ENCODE results near the gene MLX. TPM values are rescaled to one million over a fixed set of nuclear protein-coding genes. Genes with fewer than 3 reads are reported as not detected.

MLX gene
- total RNA-seq, 2 donors from 2014 or later: 31.5 to 41.2 TPM

DNA sequence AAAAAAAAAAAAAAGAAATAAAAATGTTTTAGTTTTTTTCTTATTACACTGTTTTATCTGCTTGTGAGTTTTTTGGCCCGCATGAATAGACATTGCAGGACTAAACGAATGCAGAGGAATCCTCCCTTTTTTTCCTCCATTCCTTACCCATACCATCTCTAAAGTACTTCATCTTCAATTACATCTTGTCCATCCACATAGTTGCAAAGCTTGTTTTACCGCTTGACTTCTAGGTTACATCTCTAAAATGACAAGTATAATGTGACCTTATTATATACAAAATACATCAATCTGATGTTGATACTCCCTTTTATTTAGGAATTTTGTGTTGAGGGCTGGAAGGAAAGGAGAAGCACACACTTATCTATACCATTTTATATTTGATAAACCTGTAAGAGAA, 29.5 kb downstream of the MLX start:
- Histone ChIP-seq H3K27ac (no peak overlapping the region), H3K27me3 (replicated peaks; ENCODE audit: insufficient read depth) (no peaks in the 10 kb centered on the region), H3K9me3 (no peaks in the 10 kb centered on the region), H3K36me3 (peaks cover 15% of the 10 kb centered on the region), H3K4me3 (no peak overlapping the region), H3K4me1 (ENCODE audit: control insufficient read depth in 1 of 2, low read depth in 2 of 2) (peaks cover 0 to 8% of the 10 kb centered on the region in 2 donors)
- DNase-seq (ENCODE audit: low spot score): no peak
- TF ChIP-seq, protein P1, sequence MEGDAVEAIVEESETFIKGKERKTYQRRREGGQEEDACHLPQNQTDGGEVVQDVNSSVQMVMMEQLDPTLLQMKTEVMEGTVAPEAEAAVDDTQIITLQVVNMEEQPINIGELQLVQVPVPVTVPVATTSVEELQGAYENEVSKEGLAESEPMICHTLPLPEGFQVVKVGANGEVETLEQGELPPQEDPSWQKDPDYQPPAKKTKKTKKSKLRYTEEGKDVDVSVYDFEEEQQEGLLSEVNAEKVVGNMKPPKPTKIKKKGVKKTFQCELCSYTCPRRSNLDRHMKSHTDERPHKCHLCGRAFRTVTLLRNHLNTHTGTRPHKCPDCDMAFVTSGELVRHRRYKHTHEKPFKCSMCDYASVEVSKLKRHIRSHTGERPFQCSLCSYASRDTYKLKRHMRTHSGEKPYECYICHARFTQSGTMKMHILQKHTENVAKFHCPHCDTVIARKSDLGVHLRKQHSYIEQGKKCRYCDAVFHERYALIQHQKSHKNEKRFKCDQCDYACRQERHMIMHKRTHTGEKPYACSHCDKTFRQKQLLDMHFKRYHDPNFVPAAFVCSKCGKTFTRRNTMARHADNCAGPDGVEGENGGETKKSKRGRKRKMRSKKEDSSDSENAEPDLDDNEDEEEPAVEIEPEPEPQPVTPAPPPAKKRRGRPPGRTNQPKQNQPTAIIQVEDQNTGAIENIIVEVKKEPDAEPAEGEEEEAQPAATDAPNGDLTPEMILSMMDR (IDR thresholded peaks at IDR 0.05): no peak
- ATAC-seq (ENCODE audit: insufficient number of reproducible peaks, low FRiP score, low read depth): no peak

DNA sequence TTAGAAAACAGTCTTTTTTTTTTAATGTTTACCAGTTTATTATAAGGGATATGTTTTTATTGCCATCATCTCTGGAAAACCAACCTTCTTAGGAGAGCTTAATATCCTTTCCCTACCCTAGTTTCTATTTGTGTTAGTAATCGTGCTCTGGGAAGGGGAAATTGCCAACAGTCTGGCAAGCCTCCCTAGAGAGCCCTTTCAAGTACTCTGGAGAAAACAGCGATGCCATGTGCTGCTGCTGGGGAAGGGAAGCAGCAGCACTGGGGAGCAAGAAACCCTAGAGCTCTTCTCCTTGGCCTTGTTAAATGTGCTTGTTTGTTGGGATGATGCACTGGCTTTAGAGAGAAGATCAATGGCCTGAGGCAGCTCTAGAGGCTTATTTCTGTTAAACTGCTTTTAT, 32.0 kb downstream of the MLX start:
- TF ChIP-seq, protein P1 (IDR thresholded peaks at IDR 0.05): no peak
- H3K27ac ChIP-seq: no peak overlapping the region
- DNase-seq (ENCODE audit: low spot score) (no peak), ATAC-seq (ENCODE audit: insufficient number of reproducible peaks, low FRiP score, low read depth) (no peak)
- no peaks in the 10 kb centered on the region for H3K27me3 ChIP-seq (replicated peaks; ENCODE audit: insufficient read depth)
- H3K4me1 ChIP-seq (ENCODE audit: control insufficient read depth in 1 of 2, low read depth in 2 of 2): peaks cover 0 to 8% of the 10 kb centered on the region in 2 donors
- H3K4me3 ChIP-seq: no peak overlapping the region
- no peaks in the 10 kb centered on the region for H3K9me3 ChIP-seq
- peaks cover 6% of the 10 kb centered on the region for H3K36me3 ChIP-seq

DNA sequence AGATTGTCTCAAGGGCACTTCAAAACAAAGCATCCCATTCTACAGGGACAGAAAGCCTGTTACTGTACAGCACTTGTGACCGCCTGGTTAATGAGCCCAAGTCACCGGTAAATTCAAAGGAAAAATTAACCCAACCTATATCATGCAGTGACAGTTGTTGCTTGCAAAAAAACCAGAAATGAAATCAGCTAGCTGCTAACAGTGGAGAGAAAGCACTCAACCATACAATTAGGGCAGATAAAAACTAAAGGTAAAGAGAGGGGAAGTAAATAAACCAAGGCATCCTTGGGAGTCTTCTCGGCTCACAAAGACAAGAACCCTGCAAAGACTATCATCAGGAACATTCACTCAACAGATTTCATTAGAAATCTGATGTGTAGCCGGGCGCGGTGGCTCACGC, 36.4 kb downstream of the MLX start:
- no peaks in the 10 kb centered on the region for H3K9me3 ChIP-seq
- TF ChIP-seq, protein P1 (IDR thresholded peaks at IDR 0.05): no peak

DNA sequence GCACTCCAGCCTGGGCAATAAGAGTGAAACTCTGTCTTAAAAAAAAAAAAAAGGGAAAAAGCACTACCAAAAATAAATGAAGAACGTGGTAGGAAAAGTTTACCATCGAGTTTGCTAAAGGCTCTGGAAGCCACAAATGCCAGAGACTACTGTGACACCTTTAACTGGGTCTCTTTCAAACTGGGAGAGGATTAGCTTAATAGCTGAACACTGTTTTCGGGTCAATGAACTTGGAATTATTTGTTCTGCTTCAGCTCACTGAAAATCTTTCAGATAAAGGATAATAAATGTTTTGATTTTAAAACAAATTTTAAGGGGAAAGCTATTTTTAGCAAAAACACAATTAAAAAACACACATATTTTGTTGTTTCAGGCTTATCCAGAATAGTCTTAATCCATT, 40.9 kb downstream of the MLX start:
- ATAC-seq (ENCODE audit: insufficient number of reproducible peaks, low FRiP score, low read depth): no peak
- Histone ChIP-seq H3K27me3 (replicated peaks; ENCODE audit: insufficient read depth) (no peaks in the 10 kb centered on the region), H3K36me3 (peaks cover 8% of the 10 kb centered on the region), H3K4me3 (peak overlapping the region; percentile 82), H3K4me1 (ENCODE audit: control insufficient read depth in 1 of 2, low read depth in 2 of 2) (peaks cover 18 to 39% of the 10 kb centered on the region in 2 donors), H3K27ac (no peak overlapping the region), H3K9me3 (no peaks in the 10 kb centered on the region)
- TF ChIP-seq, protein P1 (IDR thresholded peaks at IDR 0.05): no peak
- DNase-seq (ENCODE audit: low spot score): no peak

More for the DNA sequence above, 36.4 kb downstream of the MLX start:
- peaks cover 2% of the 10 kb centered on the region for H3K36me3 ChIP-seq
- no peak for ATAC-seq (ENCODE audit: insufficient number of reproducible peaks, low FRiP score, low read depth)
- H3K4me1 ChIP-seq (ENCODE audit: control insufficient read depth in 1 of 2, low read depth in 2 of 2): peaks cover 18 to 45% of the 10 kb centered on the region in 2 donors
- H3K27ac ChIP-seq: no peak overlapping the region
- DNase-seq (ENCODE audit: low spot score): no peak
- no peaks in the 10 kb centered on the region for H3K27me3 ChIP-seq (replicated peaks; ENCODE audit: insufficient read depth)
- H3K4me3 ChIP-seq: no peak overlapping the region

DNA sequence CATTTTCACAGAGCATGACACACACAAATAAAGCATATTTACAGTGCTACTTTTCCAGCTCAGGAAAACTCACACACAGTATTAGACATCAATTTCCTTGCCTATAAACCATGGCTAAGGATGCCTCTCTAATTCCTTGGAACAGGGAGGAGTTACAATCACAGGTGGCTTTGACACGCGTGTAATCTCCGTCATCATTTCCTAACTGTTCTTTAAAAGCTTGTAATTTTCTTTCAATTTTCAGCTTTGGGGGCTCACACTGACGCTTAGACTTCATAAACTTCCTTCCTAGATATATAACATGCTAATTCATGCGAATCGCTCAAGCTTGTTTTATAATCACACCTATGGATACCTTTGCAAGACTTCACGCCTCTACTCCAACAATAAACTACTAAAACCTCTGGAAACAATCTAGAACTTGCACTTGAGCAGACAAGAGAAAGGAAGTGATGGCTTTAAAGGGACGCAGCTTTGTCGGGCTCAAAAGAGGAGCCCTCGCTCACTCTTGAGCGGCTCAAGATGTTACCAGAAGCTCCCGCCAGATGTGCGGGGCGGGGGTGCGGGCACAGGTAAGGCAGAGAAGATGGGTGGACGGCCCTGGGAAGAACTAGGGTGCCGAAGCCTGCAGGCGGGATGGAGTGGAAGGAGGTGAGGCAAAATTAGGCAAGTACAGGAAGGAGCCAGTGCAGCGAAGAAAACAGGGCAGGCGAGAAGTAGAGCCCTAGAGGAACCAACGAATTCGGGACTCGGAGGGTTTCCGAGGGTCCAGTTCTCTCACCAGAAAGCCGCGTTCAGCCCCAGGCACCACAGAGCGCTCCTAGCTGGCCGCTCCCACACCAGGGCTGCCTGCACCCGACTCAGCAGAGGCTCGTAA, 41.6 kb downstream of the MLX start:
- no peaks in the 10 kb centered on the region for H3K9me3 ChIP-seq
- DNase-seq (ENCODE audit: low spot score) (no peak), ATAC-seq (ENCODE audit: insufficient number of reproducible peaks, low FRiP score, low read depth) (peak; percentile 7)
- H3K4me3 ChIP-seq: peak overlapping the region; percentile 82
- TF ChIP-seq, protein P1 (IDR thresholded peaks at IDR 0.05): no peak
- H3K4me1 ChIP-seq (ENCODE audit: control insufficient read depth in 1 of 2, low read depth in 2 of 2): peaks cover 18 to 39% of the 10 kb centered on the region in 2 donors
- no peaks in the 10 kb centered on the region for H3K27me3 ChIP-seq (replicated peaks; ENCODE audit: insufficient read depth)
- H3K27ac ChIP-seq: peak overlapping the region; percentile 79 to 84
- peaks cover 8% of the 10 kb centered on the region for H3K36me3 ChIP-seq

All from thoracic aorta (tissue), 2 donors.